Progenitor cell of endocrine pancreas (in vitro differentiated cells): ENCODE results near the gene MGRN1. TPM values are rescaled to one million over a fixed set of nuclear protein-coding genes. Genes with fewer than 3 reads are reported as not detected.

ENCODE experiments used
- DNase-seq: peaks from one replicate; pipeline ENCODE4 v3.0.0; 2021; ENCODE audit warnings: low spot score; ENCODE audit not compliant: unreplicated experiment
- H3K27ac Mint-ChIP-seq: 2 replicates; pipeline ENCODE4 v1.8.0; 2021; ENCODE audit warnings: mild to moderate bottlenecking, moderate library complexity, mixed read lengths
- H3K27me3 Mint-ChIP-seq: 2 replicates; pipeline ENCODE4 v1.8.0; 2021; ENCODE audit warnings: mixed read lengths
- H3K36me3 Mint-ChIP-seq: 2 replicates; pipeline ENCODE4 v1.8.0; 2022; ENCODE audit warnings: mixed read lengths; ENCODE audit not compliant: insufficient read depth
- H3K4me1 Mint-ChIP-seq: 2 replicates; pipeline ENCODE4 v1.8.0; 2021; ENCODE audit warnings: low read depth, mixed read lengths
- H3K4me3 Mint-ChIP-seq: 2 replicates; pipeline ENCODE4 v1.8.0; 2021; ENCODE audit warnings: low read depth, mild to moderate bottlenecking, moderate library complexity, mixed read lengths
- H3K9me3 Mint-ChIP-seq: 2 replicates; pipeline ENCODE4 v1.8.0; 2021; ENCODE audit warnings: low read depth, mixed read lengths
- CTCF ChIP-seq: fragments of 200-600 bp; sonication (generic); IDR thresholded peaks from one replicate; pipeline ENCODE4 v1.5.0; 2021; ENCODE audit warnings: antibody characterized with exemption, mild to moderate bottlenecking; ENCODE audit not compliant: unreplicated experiment
- total RNA-seq: library from RNA; stranded (reverse); gene quantifications from 2 replicates; pipeline ENCODE4 v1.2.1, GENCODE V29; 2021

MGRN1 gene
- total RNA-seq, 1 donor from 2014 or later = 104 TPM

- no peak overlapping the region for H3K27ac Mint-ChIP-seq
- no peaks in the 10 kb centered on the region for H3K27me3 Mint-ChIP-seq
- no peak for DNase-seq
- H3K9me3 Mint-ChIP-seq = no peaks in the 10 kb centered on the region
- H3K36me3 Mint-ChIP-seq = peaks cover 9% of the 10 kb centered on the region
- H3K4me1 Mint-ChIP-seq = no peaks in the 10 kb centered on the region
- H3K4me3 Mint-ChIP-seq = no peak overlapping the region
- no peak for TF ChIP-seq CTCF
Observed at GRCh38 chr16:4702466-4702808, 77.8 kb downstream of the MGRN1 start.

GRCh38 chr16:4703906-4704305 is 79.3 kb downstream of the MGRN1 start:
- Mint-ChIP-seq H3K9me3 (no peaks in the 10 kb centered on the region), H3K27ac (no peak overlapping the region)
- TF ChIP-seq CTCF = no peak

GRCh38 chr16:4704491-4704890 is 79.9 kb downstream of the MGRN1 start:
- TF ChIP-seq CTCF = no peak
- Mint-ChIP-seq H3K27ac (no peak overlapping the region), H3K36me3 (peaks cover 10% of the 10 kb centered on the region), H3K27me3 (no peaks in the 10 kb centered on the region), H3K4me1 (no peaks in the 10 kb centered on the region), H3K4me3 (no peak overlapping the region), H3K9me3 (no peaks in the 10 kb centered on the region)
- no peak for DNase-seq

More at GRCh38 chr16:4703906-4704305, 79.3 kb downstream of the MGRN1 start:
- Mint-ChIP-seq H3K4me3 (no peak overlapping the region), H3K4me1 (no peaks in the 10 kb centered on the region), H3K36me3 (peaks cover 9% of the 10 kb centered on the region), H3K27me3 (no peaks in the 10 kb centered on the region)
- DNase-seq = no peak

GRCh38 chr16:4704913-4705312 is 80.3 kb downstream of the MGRN1 start:
- no peaks in the 10 kb centered on the region for H3K9me3 Mint-ChIP-seq
- H3K27me3 Mint-ChIP-seq = no peaks in the 10 kb centered on the region
- H3K27ac Mint-ChIP-seq = no peak overlapping the region
- no peak overlapping the region for H3K4me3 Mint-ChIP-seq
- no peak for TF ChIP-seq CTCF
- no peak for DNase-seq
- H3K36me3 Mint-ChIP-seq = peaks cover 10% of the 10 kb centered on the region
- H3K4me1 Mint-ChIP-seq = no peaks in the 10 kb centered on the region

GRCh38 chr16:4706871-4707270 is 82.2 kb downstream of the MGRN1 start:
- H3K27ac Mint-ChIP-seq = no peak overlapping the region
- no peak for DNase-seq

More at GRCh38 chr16:4706871-4707270, 82.2 kb downstream of the MGRN1 start:
- Mint-ChIP-seq H3K4me3 (no peak overlapping the region), H3K4me1 (no peaks in the 10 kb centered on the region), H3K9me3 (no peaks in the 10 kb centered on the region), H3K36me3 (peaks cover 13% of the 10 kb centered on the region), H3K27me3 (no peaks in the 10 kb centered on the region)
- TF ChIP-seq CTCF = no peak
